IPS-18c (cell line): Measurements from ENCODE around the gene C16orf90.
"Not testable (repeated sequence)": the region's sequence is repeated elsewhere in the genome, so short reads cannot be mapped to it uniquely, and the experiment has no call there.

Source experiments
- H3K4me3 ChIP-seq: 2 replicates; pipeline ENCODE4 v1.7.0; 2013; ENCODE audit warnings: low read depth, mild to moderate bottlenecking, low read length, moderate library complexity; ENCODE audit not compliant: insufficient read depth
- H3K9me3 ChIP-seq: one replicate; pipeline ENCODE4 v1.6.1; 2013; ENCODE audit warnings: mild to moderate bottlenecking, low read length, moderate library complexity; ENCODE audit not compliant: control insufficient read depth, insufficient read depth

C16orf90 gene, protein sequence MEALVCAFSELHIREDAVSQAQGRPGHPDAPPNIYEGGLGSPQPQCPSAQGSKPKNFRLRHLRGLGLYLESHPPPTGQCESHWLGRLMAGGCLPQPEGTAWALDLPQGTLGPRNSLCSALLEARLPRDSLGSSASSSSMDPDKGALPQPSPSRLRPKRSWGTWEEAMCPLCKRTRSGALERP

DNA sequence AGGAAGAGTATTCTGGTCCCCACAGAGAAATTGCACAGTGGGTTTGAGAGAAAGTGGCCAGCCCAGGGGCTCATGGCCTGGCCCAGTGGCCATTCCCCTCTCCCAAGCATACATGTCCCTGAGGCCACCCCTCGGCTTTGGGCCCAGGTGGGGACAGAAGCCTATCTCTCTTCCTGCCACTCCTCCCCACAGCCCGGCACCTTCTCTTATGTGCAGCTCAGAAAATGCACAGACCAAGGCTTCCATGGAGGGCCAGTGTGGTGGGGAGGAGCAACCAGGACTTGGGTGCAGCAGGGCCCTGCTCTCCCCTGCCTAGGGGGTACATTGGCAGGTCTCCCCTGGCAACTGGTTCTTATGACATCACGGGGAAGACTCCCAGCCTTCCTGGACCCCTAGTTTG is at the start of gene C16orf90:
Gene C16orf90, minus strand, starts transcription at position 314 of the 400 bp plus-strand sequence. Its CDS starts 68 bp downstream, at position 246.
- H3K4me3 ChIP-seq = no peak within 1 kb of the TSS
- no peaks in the 10 kb centered on the region for H3K9me3 ChIP-seq

GRCh38 chr16:3542601-3543373 is 47.5 kb upstream of the C16orf90 start:
- H3K9me3 ChIP-seq = no peaks in the 10 kb centered on the region
- no peak overlapping the region for H3K4me3 ChIP-seq

GRCh38 chr16:3541527-3542155 is 46.4 kb upstream of the C16orf90 start:
- no peak overlapping the region for H3K4me3 ChIP-seq

GRCh38 chr16:3538222-3538621 is 42.9 kb upstream of the C16orf90 start:
- Histone ChIP-seq H3K4me3 (no peak overlapping the region), H3K9me3 (no peaks in the 10 kb centered on the region)

More at GRCh38 chr16:3541527-3542155, 46.4 kb upstream of the C16orf90 start:
- no peaks in the 10 kb centered on the region for H3K9me3 ChIP-seq

DNA sequence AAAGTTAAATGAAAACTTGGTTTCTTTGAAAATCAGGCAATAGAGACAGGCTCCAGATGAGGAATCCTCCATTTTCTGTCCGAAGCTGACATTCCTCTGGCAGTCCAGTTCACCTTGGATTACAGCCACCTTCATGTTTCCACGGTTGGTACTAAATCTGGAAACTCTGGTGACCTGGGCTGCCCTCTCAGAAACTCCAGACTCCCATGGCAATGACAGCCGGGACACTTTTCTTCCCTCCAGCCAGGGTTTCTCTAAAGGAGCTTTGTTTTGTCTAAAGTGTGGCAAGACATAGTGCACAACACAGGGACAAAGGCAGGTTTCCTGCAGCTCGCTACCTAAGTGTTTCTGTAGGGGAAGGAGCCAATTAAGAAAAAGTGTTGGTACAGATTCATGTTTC is 41.6 kb upstream of the C16orf90 start:
- no peaks in the 10 kb centered on the region for H3K9me3 ChIP-seq
- no peak overlapping the region for H3K4me3 ChIP-seq

DNA sequence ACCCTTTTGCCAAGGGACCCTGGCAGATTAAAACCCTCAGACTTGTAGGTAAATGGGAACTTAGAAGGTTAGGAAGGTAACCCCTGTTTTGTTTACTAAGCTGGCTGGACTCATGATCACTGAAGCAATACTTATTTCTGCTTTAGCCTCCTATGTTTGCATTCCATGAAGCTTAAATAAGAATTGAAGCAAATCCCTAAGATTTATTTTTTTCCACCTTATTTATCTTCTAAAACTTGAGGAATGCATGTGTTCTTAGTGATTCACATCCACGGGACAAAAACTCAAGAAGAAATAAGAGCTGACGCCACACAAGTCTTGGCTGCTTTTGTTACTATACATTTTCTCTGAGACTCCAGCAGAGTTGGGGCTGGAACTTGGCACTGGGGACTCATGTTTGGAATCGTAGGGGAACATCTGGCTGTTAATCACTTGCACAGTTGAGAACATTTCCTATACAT is 41.0 kb upstream of the C16orf90 start:
- no peak overlapping the region for H3K4me3 ChIP-seq
- H3K9me3 ChIP-seq = no peaks in the 10 kb centered on the region

DNA sequence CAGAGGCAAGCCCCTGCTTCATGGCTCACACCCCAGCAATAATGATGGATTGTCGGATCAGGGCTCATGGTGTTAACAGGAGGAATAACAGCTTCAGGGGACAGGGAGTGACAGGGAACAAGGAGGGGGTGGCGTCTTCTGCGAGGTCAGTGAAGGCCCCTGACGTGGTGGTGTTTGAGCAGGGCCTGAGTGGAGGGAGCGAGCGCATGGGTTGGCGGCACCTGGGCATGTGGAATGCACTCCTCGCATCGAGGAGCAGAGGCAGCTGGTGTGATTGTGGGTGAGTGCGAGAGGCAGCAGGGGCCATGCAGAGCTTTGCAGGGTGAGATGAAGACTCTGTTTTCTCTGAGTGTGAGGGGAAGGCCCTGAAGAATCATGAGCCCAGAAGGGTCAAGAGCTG is 38.8 kb upstream of the C16orf90 start:
- H3K9me3 ChIP-seq = no peaks in the 10 kb centered on the region
- no peak overlapping the region for H3K4me3 ChIP-seq

DNA sequence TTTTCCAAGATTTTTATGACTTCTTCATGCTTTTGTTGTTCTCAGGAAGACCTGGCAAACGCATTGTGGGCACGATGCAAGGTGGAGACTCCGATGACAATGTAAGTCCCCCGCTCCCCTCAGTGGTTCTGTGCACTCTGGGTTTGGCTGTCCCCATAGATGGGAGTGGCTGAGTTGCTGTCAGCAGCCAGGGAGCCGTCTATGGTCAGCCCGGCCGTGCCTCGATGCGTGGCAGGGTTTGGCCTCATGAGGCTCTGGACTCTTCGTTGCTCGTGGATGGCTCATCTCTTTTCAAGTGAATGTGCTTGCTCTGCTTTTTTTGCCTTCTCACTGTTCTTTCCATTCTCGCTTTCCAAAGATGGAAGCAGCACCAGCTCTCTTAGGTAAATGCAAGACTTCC is 37.5 kb upstream of the C16orf90 start:
- Histone ChIP-seq H3K9me3 (no peaks in the 10 kb centered on the region), H3K4me3 (no peak overlapping the region)

DNA sequence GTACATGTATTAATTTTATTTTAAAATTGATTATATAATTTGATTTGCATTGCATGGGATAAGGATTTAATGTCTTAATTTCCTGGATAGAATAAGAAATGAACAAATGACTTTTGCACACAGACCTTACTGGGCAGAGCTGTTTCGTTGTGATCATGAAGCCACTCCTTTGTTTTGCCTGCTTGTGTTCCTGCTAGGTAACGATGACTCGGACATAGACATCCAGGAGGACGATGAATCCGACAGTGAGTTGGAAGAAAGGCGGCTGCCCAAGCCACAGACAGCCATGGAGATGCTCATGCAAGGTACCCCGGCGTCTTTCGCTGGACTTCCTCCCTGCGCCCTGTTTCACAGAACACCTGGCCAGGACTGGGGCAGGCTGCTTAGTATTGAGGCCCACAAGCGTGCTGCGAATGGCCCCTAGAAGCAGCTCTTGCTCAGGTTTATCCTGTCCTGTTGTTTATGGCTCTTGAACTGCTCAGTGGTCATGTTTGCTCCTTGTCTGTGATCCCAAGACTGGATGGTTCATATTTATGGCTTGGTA is 35.2 kb upstream of the C16orf90 start:
- no peaks in the 10 kb centered on the region for H3K9me3 ChIP-seq
- H3K4me3 ChIP-seq = no peak overlapping the region

DNA sequence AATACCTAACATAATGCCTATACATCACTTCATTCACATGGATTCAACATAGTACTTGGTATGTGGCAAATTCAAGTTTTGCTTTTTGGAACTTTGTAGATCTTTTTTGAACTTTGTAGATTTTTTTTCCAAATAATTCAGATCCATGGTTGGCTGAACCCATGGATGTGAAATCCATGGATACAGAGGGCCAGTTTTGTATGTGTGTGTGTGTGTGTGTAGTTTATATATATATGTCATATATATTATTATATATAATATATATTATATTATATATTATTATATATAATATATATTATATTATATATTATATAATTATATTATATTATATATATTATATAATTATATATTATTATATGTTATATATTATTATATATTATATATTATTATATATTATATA is 33.9 kb upstream of the C16orf90 start:
- H3K9me3 ChIP-seq = peaks cover 2% of the 10 kb centered on the region
- no peak overlapping the region for H3K4me3 ChIP-seq

GRCh38 chr16:3528406-3528805 is 33.1 kb upstream of the C16orf90 start:
- H3K4me3 ChIP-seq = no peak overlapping the region
- peaks cover 2% of the 10 kb centered on the region for H3K9me3 ChIP-seq

DNA sequence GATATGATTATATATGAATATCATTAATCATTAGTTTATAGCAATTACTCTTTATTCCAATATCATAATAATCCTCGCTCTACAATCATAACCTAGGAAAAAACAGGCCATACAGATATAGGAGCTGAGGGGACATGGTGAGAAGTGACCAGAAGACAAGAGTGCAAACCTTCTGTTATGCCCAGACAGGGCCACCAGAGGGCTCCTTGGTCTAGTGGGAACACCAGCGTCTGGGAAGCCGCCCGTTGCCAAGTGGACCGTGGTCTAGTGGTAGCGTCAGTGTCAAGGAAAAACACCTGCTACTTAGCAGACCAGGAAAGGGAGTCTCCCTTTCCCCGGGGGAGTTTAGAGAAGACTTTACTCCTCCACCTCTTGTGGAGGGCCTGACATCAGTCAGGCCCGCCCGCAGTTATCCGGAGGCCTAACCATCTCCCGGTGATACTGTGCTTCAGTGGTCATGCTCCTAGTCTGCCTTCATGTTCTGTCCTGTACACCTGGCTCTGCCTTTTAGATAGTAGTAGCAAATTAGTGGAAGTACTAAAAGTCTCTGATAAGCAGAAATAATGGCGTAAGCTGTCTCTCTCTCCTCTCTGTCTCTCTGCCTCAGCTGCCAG is 32.0 kb upstream of the C16orf90 start:
- not testable (repeated sequence) for H3K9me3 ChIP-seq, H3K4me3 ChIP-seq

DNA sequence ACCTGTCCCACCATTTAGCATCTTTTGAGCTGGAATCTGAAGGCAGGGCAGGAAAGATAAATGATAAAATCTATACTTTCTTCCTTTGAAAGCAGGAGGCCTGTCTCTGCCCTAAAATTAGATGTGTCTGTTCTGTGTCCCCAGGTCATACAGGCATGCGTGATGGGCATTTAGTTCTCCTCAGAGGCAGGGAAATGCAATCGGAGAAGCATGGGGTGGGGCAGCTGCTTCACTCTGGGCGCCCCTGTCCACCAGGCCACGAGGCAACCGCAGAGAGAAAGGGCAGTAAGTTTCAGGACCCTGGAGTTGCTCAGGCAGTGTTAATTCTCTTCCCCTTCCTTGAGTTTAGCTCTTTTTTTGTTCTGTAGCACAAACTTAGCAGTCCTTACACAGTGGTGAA is 30.7 kb upstream of the C16orf90 start:
- Histone ChIP-seq H3K9me3 (peaks cover 2% of the 10 kb centered on the region), H3K4me3 (no peak overlapping the region)

DNA sequence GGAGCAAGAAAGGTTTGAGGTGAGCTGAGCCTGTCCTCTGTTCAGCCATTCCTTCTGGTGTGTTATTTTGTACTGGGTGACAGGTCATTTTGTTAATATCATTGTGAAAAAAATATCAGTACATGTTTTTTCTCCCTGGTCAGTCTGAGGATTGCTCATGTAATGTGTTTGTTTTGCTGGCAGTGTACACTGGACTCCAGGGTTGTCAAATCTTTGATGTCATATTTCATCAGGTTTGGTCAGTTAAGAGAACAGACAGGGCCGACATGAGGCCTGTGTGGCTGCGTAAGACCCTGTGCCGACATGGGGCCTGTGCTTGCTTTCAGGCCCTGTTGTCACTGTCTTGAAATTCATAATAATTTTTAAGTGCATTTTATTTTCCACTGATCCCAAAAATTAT is 28.0 kb upstream of the C16orf90 start:
- Histone ChIP-seq H3K4me3 (no peak overlapping the region), H3K9me3 (peaks cover 2% of the 10 kb centered on the region)

DNA sequence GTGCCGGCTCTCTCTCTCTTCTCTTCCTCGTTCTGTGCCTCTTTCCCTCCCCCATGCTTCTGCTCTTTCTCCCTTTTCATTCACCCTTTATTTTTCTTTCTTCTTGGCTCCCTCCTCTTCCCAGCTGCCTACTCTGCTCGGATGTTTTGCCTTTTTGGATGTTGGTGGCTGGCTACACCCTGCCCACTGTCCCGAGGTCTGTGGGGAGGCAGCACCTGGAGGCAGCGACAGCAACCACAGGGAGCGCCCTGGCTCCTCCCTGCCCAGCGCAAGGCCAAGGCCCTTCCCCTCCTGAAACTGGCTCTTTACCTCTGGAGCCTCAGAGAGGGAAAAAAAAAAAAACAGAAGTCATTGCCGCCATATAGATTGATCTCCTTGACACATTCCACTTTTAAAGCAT is 25.6 kb upstream of the C16orf90 start:
- peaks cover 2% of the 10 kb centered on the region for H3K9me3 ChIP-seq
- H3K4me3 ChIP-seq = no peak overlapping the region

GRCh38 chr16:3520413-3520812 is 25.1 kb upstream of the C16orf90 start:
- peaks cover 2% of the 10 kb centered on the region for H3K9me3 ChIP-seq
- H3K4me3 ChIP-seq = no peak overlapping the region

DNA sequence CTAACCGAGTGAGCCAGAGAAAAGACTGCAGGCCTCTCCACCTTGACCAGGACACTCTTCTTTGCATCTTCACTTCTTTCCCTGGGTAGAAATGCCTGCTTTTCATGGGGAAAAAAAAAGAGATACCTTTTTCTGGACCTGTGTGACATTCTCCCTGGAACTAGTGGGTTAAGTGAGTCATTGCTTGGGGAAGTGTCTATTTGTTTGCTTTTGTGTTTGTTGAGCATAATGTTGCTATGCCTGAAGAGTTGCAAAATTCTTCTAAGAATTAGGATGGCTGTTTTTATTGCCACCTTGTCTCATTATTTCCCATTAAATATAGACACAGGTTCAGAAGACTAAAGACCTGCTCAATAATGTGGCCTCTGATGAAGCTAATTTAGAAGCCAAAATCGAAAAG is 24.3 kb upstream of the C16orf90 start:
- H3K4me3 ChIP-seq = no peak overlapping the region

DNA sequence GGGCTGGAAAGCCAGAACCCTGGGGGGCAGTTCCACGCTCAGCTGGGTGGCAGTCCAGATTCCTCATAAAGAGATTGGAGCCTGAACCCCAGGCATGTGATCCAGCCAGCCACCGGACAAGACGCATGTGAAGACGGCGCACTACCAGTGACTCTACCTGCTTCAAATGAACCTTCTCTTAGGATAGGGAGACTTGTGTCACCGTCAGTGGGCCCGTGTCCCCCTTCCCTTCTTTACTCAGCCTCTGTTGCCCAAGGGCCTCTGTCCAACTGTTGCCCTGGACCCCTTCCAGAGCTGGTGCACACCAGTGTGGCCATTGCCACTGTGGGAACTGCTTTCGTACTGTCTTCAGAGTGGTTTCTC is 23.7 kb upstream of the C16orf90 start:
- H3K4me3 ChIP-seq = no peak overlapping the region
- H3K9me3 ChIP-seq = peaks cover 3% of the 10 kb centered on the region

More for the DNA sequence above, 24.3 kb upstream of the C16orf90 start:
- no peaks in the 10 kb centered on the region for H3K9me3 ChIP-seq
